CD4-positive, alpha-beta T cell (primary cell): ENCODE measurements around the gene KHSRP. TPM values are rescaled to one million over a fixed set of nuclear protein-coding genes. Genes with fewer than 3 reads are reported as not detected.
A peak's percentile ranks its signal among the peaks of the same experiment; 100 is the strongest.

Experiments used
- ATAC-seq: fragments of 200-7000 bp; cut with Tn5 transposase; one replicate; pipeline ENCODE4 v1.10.0; 2022; ENCODE audit warnings: mild to moderate bottlenecking; ENCODE audit not compliant: poor library complexity
- CTCF ChIA-PET: fragments of 350-600 bp; sonication (Branson Sonifier 250); formaldehyde crosslinking; loops from one replicate; lab custom pipeline; 2021; ENCODE audit warnings: antibody characterized with exemption, inconsistent platforms; lab: Charles Lee
- POLR2A ChIA-PET: fragments of 350-600 bp; sonication (Branson Sonifier 250); formaldehyde crosslinking; loops from one replicate; lab custom pipeline; 2021; ENCODE audit warnings: antibody characterized with exemption, inconsistent platforms; lab: Charles Lee
- DNase-seq, 14 experiments: peaks; one replicate each; pipeline ENCODE4 v3.0.0-alpha.2; 2013 to 2020; ENCODE audit warnings: mixed read lengths in 2 of 14
- H3K27ac ChIP-seq, 2 donors: one replicate each; pipeline versions ENCODE4 v1.5.1 to v1.7.0; 2013; ENCODE audit warnings: low read length in 2 of 2, low read depth in 1 of 2, mild to moderate bottlenecking in 1 of 2
- H3K27me3 ChIP-seq, 2 experiments: 1 replicate in 1 of 2; 2 replicates in 1 of 2; pipeline versions ENCODE4 v1.6.1 to v1.7.0; 2013; ENCODE audit warnings: low read length in 2 of 2, control low read depth in 1 of 2, mild to moderate bottlenecking in 1 of 2, moderate library complexity in 1 of 2; ENCODE audit not compliant: insufficient read depth in 2 of 2, control insufficient read depth in 1 of 2
- H3K36me3 ChIP-seq: one replicate; pipeline ENCODE4 v1.6.1; 2013; ENCODE audit warnings: low read length, control low read depth; ENCODE audit not compliant: insufficient read depth
- H3K4me1 ChIP-seq: one replicate; pipeline ENCODE4 v1.6.1; 2013; ENCODE audit warnings: low read length, control low read depth; ENCODE audit not compliant: insufficient read depth
- H3K4me3 ChIP-seq: one replicate; pipeline ENCODE4 v1.5.1; 2013; ENCODE audit warnings: mild to moderate bottlenecking, low read length, moderate library complexity
- H3K9me3 ChIP-seq, 2 experiments: 1 replicate in 1 of 2; 2 replicates in 1 of 2; pipeline versions ENCODE4 v1.6.1 to v1.7.0; 2013; ENCODE audit warnings: low read length in 2 of 2, mild to moderate bottlenecking in 2 of 2, control low read depth in 1 of 2, moderate library complexity in 1 of 2; ENCODE audit not compliant: control insufficient read depth in 1 of 2, insufficient read depth in 1 of 2
- H3K27ac Mint-ChIP-seq: one replicate; pipeline ENCODE4 v1.8.0; 2020; ENCODE audit warnings: mixed read lengths
- H3K27me3 Mint-ChIP-seq: one replicate; pipeline ENCODE4 v1.8.0; 2021; ENCODE audit warnings: mixed read lengths
- H3K36me3 Mint-ChIP-seq: one replicate; pipeline ENCODE4 v1.8.0; 2021; ENCODE audit warnings: low read depth, mixed read lengths
- H3K4me1 Mint-ChIP-seq: one replicate; pipeline ENCODE4 v1.8.0; 2021; ENCODE audit warnings: low read depth, mixed read lengths
- H3K4me3 Mint-ChIP-seq: one replicate; pipeline ENCODE4 v1.8.0; 2020; ENCODE audit warnings: mild to moderate bottlenecking, mixed read lengths
- H3K9me3 Mint-ChIP-seq: one replicate; pipeline ENCODE4 v1.8.0; 2020; ENCODE audit warnings: mixed read lengths
- intact Hi-C, 2 experiments: fragments of 100-400 bp; cut with DNase I in 1 of 2; cut with micrococcal nuclease in 1 of 2; formaldehyde crosslinking; loops; one replicate each; pipeline versions ENCODE4 v1.15.1 to v1.9.0; 2023 to 2025; cut with DNase I, micrococcal nuclease
- total RNA-seq, 174 experiments: library from RNA in 2 of 174; stranded (reverse) in 2 of 174; gene quantifications; one replicate each; pipeline ENCODE4 v1.2.3 and lab custom pipeline; 2021 to 2026
- TF ChIP-seq, protein P1 (sequence below): fragments of 200-600 bp; IDR thresholded peaks from one replicate; pipeline ENCODE4 v1.8.0; 2022; ENCODE audit warnings: antibody characterized with exemption, mild to moderate bottlenecking

The KHSRP gene
- total RNA-seq, 2 experiments from 2014 or later: 128 to 143 TPM

DNA sequence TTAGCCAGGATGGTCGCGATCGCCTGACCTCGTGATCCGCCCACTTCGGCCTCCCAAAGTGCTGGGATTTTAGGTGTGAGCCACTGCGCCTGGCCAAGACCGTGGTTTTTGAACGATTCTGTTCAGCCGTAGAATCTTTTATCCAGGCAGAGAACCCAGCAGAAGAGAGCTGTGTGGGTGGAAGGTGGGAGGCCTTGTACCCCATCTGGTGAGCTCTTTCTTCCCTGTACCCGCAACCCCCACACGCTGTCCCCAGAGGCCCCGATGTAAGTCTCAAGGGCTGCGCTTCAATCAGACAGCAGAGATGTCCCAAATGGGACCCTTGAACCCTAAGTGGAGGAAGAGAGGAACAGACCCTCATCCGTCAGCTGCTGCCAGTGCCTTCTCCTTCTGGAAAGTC is 31.3 kb upstream of the KHSRP start:
- Mint-ChIP-seq H3K36me3 (peaks cover 78% of the 10 kb centered on the region), H3K27ac (no peak overlapping the region)

DNA sequence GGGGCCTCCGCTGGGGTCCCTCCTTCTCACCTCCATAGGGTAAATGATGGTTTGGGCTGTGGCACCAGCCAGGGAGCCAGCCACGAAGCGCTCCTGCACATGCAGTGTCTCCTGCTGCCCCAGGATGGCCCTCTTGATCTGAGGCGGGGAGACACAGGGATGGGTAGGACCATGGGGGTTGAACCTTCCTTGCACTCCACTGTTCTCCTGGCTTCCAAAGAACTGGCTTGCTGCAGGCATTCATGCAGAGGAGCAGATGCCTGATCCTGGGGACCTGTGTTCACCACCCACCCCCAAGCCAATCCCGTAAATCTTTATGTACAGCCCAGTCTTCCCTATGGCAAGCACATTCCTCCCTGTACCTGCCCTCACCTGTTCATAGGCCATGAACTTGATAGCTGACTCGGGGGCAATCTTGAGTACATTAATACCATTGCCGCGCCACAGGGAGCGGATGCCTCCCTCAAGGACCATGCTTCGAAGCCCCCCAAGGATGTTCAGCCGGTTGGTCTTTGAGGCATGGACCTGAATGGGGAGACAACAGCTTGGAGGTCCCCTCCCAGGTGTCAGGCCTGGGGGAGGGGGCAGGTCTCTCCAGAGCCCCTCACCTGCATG is 29.4 kb upstream of the KHSRP start:
- peaks cover 9 to 22% of the 10 kb centered on the region in 2 experiments for H3K9me3 ChIP-seq
- Mint-ChIP-seq H3K27ac (no peak overlapping the region), H3K9me3 (peaks cover 12% of the 10 kb centered on the region), H3K36me3 (peaks cover 69% of the 10 kb centered on the region), H3K4me3 (no peak overlapping the region), H3K27me3 (no peaks in the 10 kb centered on the region), H3K4me1 (peaks cover 6% of the 10 kb centered on the region)
- DNase-seq (peak in 1 of 14 experiments; percentile 16), ATAC-seq (no peak)
- no peak overlapping the region for H3K27ac ChIP-seq
- peaks cover 13% of the 10 kb centered on the region for H3K36me3 ChIP-seq
- no peak overlapping the region for H3K4me3 ChIP-seq
- TF ChIP-seq, protein P1, sequence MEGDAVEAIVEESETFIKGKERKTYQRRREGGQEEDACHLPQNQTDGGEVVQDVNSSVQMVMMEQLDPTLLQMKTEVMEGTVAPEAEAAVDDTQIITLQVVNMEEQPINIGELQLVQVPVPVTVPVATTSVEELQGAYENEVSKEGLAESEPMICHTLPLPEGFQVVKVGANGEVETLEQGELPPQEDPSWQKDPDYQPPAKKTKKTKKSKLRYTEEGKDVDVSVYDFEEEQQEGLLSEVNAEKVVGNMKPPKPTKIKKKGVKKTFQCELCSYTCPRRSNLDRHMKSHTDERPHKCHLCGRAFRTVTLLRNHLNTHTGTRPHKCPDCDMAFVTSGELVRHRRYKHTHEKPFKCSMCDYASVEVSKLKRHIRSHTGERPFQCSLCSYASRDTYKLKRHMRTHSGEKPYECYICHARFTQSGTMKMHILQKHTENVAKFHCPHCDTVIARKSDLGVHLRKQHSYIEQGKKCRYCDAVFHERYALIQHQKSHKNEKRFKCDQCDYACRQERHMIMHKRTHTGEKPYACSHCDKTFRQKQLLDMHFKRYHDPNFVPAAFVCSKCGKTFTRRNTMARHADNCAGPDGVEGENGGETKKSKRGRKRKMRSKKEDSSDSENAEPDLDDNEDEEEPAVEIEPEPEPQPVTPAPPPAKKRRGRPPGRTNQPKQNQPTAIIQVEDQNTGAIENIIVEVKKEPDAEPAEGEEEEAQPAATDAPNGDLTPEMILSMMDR: no peak
- H3K4me1 ChIP-seq: peaks cover 8% of the 10 kb centered on the region
- intact Hi-C loops: no loop called here
- no peaks in the 10 kb centered on the region for H3K27me3 ChIP-seq
- ChIA-PET CTCF (no interaction called here), POLR2A (interaction anchor here (1.1 kb wide), 1 partner anchor 29 kb away, joined by 3 read pairs; the partner anchor contains the start of gene KHSRP)

More for the DNA sequence above, 31.3 kb upstream of the KHSRP start:
- DNase-seq (no peak), ATAC-seq (no peak)
- no peaks in the 10 kb centered on the region for H3K27me3 ChIP-seq
- H3K4me3 Mint-ChIP-seq: no peak overlapping the region
- peaks cover 20% of the 10 kb centered on the region for H3K4me1 ChIP-seq
- H3K27me3 Mint-ChIP-seq: no peaks in the 10 kb centered on the region
- intact Hi-C loops: no loop called here
- H3K27ac ChIP-seq: no peak overlapping the region
- peaks cover 13% of the 10 kb centered on the region for H3K36me3 ChIP-seq
- TF ChIP-seq, protein P1: no peak
- H3K9me3 Mint-ChIP-seq: peaks cover 12% of the 10 kb centered on the region
- CTCF ChIA-PET: no interaction called here
- peaks cover 17% of the 10 kb centered on the region for H3K4me1 Mint-ChIP-seq
- no peak overlapping the region for H3K4me3 ChIP-seq
- H3K9me3 ChIP-seq: peaks cover 9 to 22% of the 10 kb centered on the region in 2 experiments
- POLR2A ChIA-PET: no interaction called here

DNA sequence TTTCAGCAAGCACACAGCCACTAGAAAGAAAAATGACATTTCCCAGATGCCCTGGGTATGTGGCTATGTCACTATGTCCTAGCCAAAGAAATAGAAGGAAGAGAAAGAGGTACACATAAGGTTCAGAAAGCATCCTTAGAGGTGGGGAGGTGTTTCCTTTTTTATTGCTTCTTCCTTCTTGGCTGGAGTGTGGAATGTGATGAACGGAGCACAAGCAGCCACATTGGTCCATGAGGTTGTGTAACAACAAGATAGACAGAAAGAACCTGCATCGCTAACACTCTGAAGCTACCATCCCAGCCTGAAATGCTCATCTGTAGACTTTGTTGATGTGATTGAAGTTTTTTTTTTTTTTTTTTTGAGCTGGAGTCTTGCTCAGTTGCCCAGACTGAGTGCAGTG is 28.3 kb upstream of the KHSRP start:
- Histone ChIP-seq H3K9me3 (peaks cover 9 to 22% of the 10 kb centered on the region in 2 experiments), H3K4me3 (no peak overlapping the region), H3K36me3 (peaks cover 13% of the 10 kb centered on the region), H3K27ac (no peak overlapping the region), H3K4me1 (no peaks in the 10 kb centered on the region), H3K27me3 (no peaks in the 10 kb centered on the region)
- DNase-seq: no peak
- Mint-ChIP-seq H3K36me3 (peaks cover 59% of the 10 kb centered on the region), H3K4me3 (no peak overlapping the region), H3K27me3 (no peaks in the 10 kb centered on the region), H3K27ac (no peak overlapping the region), H3K4me1 (no peaks in the 10 kb centered on the region), H3K9me3 (peaks cover 12% of the 10 kb centered on the region)
- POLR2A ChIA-PET: no interaction called here
- intact Hi-C loops: no loop called here
- ATAC-seq: no peak
- TF ChIP-seq, protein P1: no peak
- CTCF ChIA-PET: no interaction called here
